Measurements from ENCODE around the gene DNAH14. TPM values are rescaled to one million over a fixed set of nuclear protein-coding genes. Genes with fewer than 3 reads are reported as not detected.

Gene DNAH14
- polyA plus RNA-seq, 1 donor: 18.2 TPM

DNA sequence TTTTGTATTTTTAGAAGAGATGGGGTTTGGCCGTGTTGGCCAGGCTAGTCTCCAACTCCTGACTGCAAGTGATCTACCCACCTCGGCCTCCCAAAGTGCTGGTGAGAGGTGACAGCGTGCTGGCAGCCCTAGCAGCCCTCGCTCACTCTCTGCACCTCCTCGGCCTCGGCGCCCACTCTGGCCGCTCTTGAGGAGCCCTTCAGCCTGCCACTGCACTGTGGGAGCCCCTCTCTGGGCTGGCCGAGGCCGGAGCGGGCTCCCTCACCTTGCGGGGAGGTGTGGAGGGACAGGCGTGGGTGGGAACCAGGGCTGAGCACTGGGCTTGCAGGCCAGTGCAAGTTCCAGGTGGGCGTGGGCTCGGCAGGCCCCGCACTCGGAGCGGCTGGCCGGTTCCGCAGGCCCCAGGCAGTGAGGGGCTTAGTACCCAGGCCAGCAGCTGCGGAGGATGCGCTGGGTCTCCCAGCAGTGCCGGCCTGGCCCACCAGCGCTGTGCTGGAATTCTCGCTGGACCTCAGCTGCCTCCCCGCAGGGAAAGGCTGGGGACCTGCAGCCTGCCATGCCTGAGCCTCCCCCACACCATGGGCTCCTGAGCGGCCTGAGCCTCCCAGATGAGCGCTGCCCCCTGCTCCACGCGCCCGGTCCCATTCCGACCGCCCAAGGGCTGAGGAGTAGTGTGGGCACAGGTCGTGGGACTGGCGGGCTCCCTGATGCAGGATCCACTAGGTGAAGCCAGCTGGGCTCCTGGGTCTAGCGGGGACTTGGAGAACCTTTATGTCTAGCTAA, 501.8 kb downstream of the DNAH14 start:
- H3K9me3 ChIP-seq (ENCODE audit: control insufficient read depth, low read depth, low read length): peaks cover 7% of the 10 kb centered on the region
- peaks cover 4% of the 10 kb centered on the region for H3K4me1 ChIP-seq (ENCODE audit: control insufficient read depth, insufficient read depth, low read length)
- no peak overlapping the region for H3K27ac ChIP-seq (ENCODE audit: low read length)
- no peak for DNase-seq
- no peaks in the 10 kb centered on the region for H3K27me3 ChIP-seq (ENCODE audit: control insufficient read depth, insufficient read depth, low read length)
- H3K36me3 ChIP-seq (ENCODE audit: control insufficient read depth, insufficient read depth, low read length): no peaks in the 10 kb centered on the region
- H3K4me3 ChIP-seq (ENCODE audit: low read length): no peak overlapping the region
- WGBS (ENCODE audit: insufficient coverage, low lambda C conversion rate): no CpG with 5 or more reads among the region's 36 CpGs

DNA sequence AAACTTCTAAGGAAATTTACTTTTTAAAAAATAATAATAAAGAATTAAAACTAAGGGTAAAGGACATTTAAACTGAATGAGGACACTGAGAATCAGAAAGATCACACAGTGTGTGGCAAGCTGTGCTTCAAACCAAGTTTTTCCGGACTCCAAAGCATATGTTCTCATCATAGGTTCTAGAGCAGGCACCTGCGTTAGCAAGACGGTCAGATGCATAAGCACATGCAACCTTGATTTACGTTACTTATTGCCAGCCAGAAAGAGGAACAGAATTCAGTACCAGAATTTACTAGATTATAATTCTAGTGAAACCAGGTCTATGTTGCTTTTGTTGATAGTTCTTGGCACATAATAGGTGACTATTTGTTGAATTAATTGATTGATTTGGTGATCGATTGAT, 504.6 kb downstream of the DNAH14 start:
- no peaks in the 10 kb centered on the region for H3K36me3 ChIP-seq (ENCODE audit: control insufficient read depth, insufficient read depth, low read length)
- H3K27ac ChIP-seq (ENCODE audit: low read length): no peak overlapping the region
- DNase-seq: no peak
- no peaks in the 10 kb centered on the region for H3K4me1 ChIP-seq (ENCODE audit: control insufficient read depth, insufficient read depth, low read length)
- peaks cover 7% of the 10 kb centered on the region for H3K9me3 ChIP-seq (ENCODE audit: control insufficient read depth, low read depth, low read length)
- no peak overlapping the region for H3K4me3 ChIP-seq (ENCODE audit: low read length)
- no peaks in the 10 kb centered on the region for H3K27me3 ChIP-seq (ENCODE audit: control insufficient read depth, insufficient read depth, low read length)
- no CpG with 5 or more reads among the region's 5 CpGs for WGBS (ENCODE audit: insufficient coverage, low lambda C conversion rate)

DNA sequence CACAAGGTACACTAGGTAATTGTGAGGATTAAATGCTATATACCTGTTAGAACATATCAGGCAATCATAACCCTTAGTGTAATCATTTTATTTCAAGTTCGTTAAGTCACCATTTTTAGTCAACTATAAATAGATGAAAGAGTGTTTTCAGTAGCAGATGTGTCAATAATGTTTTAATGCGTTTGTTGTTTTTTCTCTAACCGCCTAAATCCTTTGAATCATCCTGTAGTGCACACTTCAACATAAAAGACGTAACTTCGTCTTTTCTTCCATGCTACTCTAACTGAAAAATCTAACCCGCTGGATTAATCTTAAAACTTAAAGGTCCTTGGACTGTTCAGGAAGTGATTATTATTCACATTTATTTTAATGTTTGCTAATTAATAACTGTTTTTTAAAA, 505.6 kb downstream of the DNAH14 start:
- H3K27ac ChIP-seq (ENCODE audit: low read length): no peak overlapping the region
- no peak overlapping the region for H3K4me3 ChIP-seq (ENCODE audit: low read length)
- no peaks in the 10 kb centered on the region for H3K36me3 ChIP-seq (ENCODE audit: control insufficient read depth, insufficient read depth, low read length)
- WGBS (ENCODE audit: insufficient coverage, low lambda C conversion rate): 90% methylated on average over 5 of the region's 6 CpGs
- peaks cover 7% of the 10 kb centered on the region for H3K9me3 ChIP-seq (ENCODE audit: control insufficient read depth, low read depth, low read length)
- no peak for DNase-seq
- no peaks in the 10 kb centered on the region for H3K27me3 ChIP-seq (ENCODE audit: control insufficient read depth, insufficient read depth, low read length)
- peaks cover 8% of the 10 kb centered on the region for H3K4me1 ChIP-seq (ENCODE audit: control insufficient read depth, insufficient read depth, low read length)

DNA sequence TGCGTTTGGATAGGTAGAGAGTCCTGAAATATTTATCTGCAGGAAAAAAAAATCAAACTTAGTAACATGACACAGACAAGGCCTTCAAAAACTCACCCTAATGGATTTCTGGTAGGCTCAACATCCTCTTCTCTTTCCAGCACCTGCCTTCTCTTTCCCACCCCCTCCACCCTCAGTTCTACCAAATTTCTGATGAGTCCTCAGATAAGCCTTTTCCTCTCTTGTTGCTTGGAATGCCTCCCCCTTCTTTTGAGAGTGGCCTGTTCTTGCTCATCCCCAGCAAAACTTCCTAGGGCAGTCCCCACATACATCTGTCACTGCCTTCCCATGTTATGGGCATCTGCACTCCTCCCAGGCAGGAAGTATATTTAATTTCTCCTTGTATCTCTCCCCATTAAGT, 506.0 kb downstream of the DNAH14 start:
- Histone ChIP-seq H3K4me1 (ENCODE audit: control insufficient read depth, insufficient read depth, low read length) (peaks cover 10% of the 10 kb centered on the region), H3K36me3 (ENCODE audit: control insufficient read depth, insufficient read depth, low read length) (no peaks in the 10 kb centered on the region), H3K4me3 (ENCODE audit: low read length) (no peak overlapping the region), H3K27me3 (ENCODE audit: control insufficient read depth, insufficient read depth, low read length) (no peaks in the 10 kb centered on the region), H3K9me3 (ENCODE audit: control insufficient read depth, low read depth, low read length) (peaks cover 7% of the 10 kb centered on the region), H3K27ac (ENCODE audit: low read length) (no peak overlapping the region)
- WGBS (ENCODE audit: insufficient coverage, low lambda C conversion rate): 88% methylated on average over 1 of the region's 1 CpG
- no peak for DNase-seq

DNA sequence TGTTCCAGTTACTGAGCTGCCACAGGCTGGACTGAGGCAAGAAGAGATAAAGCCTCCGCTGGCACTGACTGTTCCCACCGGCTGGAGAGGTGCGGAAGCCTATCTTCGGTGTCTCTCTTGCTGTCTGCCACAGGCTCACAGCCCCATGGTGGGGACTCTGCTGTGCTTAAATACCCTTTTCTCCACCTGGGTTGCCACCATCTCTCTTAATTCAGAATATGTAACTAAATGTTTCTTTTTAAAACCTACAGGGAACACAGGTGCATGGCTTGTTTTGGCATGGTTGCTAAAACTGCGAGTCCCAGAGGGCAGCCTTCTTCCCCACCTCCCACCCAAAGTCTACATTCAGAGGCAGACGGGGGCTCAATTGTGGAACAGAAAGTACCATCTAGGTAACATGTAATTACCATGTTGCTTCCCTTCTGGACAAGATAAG, 506.5 kb downstream of the DNAH14 start:
- DNase-seq: no peak
- no CpG with 5 or more reads among the region's 6 CpGs for WGBS (ENCODE audit: insufficient coverage, low lambda C conversion rate)
- H3K9me3 ChIP-seq (ENCODE audit: control insufficient read depth, low read depth, low read length): peaks cover 6% of the 10 kb centered on the region
- H3K27me3 ChIP-seq (ENCODE audit: control insufficient read depth, insufficient read depth, low read length): no peaks in the 10 kb centered on the region
- no peak overlapping the region for H3K27ac ChIP-seq (ENCODE audit: low read length)
- H3K4me1 ChIP-seq (ENCODE audit: control insufficient read depth, insufficient read depth, low read length): peaks cover 14% of the 10 kb centered on the region
- no peak overlapping the region for H3K4me3 ChIP-seq (ENCODE audit: low read length)
- no peaks in the 10 kb centered on the region for H3K36me3 ChIP-seq (ENCODE audit: control insufficient read depth, insufficient read depth, low read length)

DNA sequence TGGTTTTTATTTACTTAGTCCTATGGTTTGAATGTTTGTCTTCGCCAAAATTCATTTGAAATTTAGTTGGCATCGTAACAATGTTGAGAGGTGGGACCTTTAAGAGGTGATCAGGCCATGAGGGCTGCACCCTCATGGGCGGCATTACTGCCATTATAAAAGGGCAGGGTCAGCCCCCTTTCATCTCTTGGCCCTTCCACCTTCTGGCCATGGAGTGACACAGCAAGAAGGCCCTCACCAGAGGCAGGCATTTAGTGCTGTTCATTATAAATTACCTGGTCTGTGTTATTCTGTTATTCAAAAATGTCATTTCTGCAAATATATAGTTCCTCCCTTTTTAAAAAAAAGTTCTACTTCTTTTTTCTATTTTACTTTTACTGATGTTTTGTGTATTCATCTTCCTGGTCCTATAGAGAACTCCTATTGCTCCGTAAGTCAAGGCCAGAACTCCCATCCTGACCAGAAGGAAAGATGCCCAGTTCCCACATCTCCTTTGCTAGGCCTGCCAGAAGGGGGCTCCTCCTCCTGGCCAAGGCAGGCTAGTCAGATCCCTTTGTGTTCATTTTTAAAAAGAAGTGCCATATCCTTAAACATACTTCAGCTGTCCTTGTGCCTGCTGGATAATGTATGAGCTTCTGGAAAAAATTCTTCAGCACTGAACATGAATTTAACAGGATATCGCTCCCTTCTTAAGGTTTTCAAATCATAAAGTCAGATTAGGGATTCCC, 508.4 kb downstream of the DNAH14 start:
- Histone ChIP-seq H3K27me3 (ENCODE audit: control insufficient read depth, insufficient read depth, low read length) (no peaks in the 10 kb centered on the region), H3K36me3 (ENCODE audit: control insufficient read depth, insufficient read depth, low read length) (no peaks in the 10 kb centered on the region), H3K4me3 (ENCODE audit: low read length) (no peak overlapping the region), H3K27ac (ENCODE audit: low read length) (no peak overlapping the region), H3K4me1 (ENCODE audit: control insufficient read depth, insufficient read depth, low read length) (peaks cover 27% of the 10 kb centered on the region), H3K9me3 (ENCODE audit: control insufficient read depth, low read depth, low read length) (no peaks in the 10 kb centered on the region)
- DNase-seq: no peak
- WGBS (ENCODE audit: insufficient coverage, low lambda C conversion rate): no CpG with 5 or more reads among the region's 5 CpGs

DNA sequence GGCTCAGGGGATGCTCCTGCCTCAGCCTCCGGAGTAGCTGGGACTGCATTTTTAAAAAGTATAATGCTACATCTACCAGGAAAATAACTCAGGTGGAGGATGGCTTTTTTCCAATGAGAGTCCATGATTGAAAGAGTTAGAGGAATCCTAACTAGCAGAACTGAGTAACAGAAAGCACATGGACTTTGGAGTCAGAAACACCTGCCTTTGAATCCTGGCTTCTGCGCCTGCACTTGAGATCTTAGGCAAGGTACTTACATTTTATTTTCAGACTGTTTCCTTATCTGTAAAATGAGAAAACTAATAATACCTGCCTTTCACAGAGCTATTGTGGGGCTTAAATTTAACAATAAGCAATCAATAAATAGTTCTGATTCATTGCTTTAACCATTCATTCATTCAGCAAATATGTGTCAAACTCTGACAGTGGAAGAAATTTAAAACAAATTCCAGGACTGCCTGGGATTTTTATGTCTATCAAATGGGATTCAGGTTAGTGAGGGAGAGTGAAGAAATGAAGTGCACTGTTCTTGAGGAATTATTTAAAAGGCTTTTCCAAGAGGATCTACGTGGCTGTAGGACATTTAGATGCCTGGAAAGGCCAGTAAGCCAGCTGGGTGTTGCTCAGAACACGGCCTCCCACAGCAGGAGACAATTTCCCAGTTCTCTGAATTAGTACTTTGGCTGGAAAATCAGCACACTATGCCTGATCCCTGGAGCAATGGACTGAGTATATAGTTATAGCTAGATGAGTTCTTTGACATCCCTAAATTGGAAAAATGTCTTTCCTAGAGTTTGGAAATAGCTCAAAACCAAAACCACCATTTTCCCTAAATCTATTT, 511.1 kb downstream of the DNAH14 start:
- no CpG with 5 or more reads among the region's 4 CpGs for WGBS (ENCODE audit: insufficient coverage, low lambda C conversion rate)
- H3K9me3 ChIP-seq (ENCODE audit: control insufficient read depth, low read depth, low read length): no peaks in the 10 kb centered on the region
- no peak overlapping the region for H3K4me3 ChIP-seq (ENCODE audit: low read length)
- peak overlapping the region; percentile 87 for H3K27ac ChIP-seq (ENCODE audit: low read length)
- no peaks in the 10 kb centered on the region for H3K27me3 ChIP-seq (ENCODE audit: control insufficient read depth, insufficient read depth, low read length)
- H3K4me1 ChIP-seq (ENCODE audit: control insufficient read depth, insufficient read depth, low read length): peaks cover 43% of the 10 kb centered on the region
- no peaks in the 10 kb centered on the region for H3K36me3 ChIP-seq (ENCODE audit: control insufficient read depth, insufficient read depth, low read length)
- DNase-seq: peak; percentile 71 to 89

DNA sequence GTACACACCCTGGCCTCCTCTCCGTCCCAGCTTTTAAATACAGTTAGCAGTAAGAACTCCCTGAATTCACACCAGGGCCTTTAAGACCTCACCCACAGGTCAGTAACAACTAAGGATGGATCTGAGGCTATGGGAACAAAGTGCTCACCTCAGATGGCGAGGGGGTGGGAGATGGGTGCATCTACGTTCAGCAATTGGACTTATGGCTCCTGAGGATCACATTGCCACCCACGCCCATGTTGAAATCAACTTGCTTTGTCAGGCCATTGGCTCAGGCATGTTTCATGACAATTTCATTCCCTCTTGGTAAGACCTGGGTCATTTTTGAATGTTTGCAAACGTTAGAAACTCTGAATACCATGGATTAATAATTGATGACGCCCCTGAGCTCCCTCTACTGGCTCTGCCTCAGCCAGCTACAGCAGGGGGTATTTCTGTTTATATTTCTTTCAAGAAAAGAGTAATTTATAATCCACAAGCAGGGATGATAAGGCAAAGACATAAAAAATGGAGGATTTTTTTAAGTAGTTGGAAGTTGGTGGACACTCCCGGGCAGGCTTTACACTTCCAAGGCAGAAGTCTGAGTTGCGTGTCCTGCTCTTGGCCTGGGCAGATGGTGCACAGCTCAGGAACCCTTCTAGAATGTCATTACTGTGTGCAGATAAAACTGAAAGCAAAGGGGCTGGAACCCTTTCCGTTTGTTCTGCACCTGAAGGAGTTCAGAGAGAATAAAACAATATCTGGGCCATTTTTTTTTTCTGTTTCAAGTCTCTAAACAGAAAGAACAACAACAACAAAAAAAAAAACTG, 512.0 kb downstream of the DNAH14 start:
- no peak overlapping the region for H3K4me3 ChIP-seq (ENCODE audit: low read length)

DNA sequence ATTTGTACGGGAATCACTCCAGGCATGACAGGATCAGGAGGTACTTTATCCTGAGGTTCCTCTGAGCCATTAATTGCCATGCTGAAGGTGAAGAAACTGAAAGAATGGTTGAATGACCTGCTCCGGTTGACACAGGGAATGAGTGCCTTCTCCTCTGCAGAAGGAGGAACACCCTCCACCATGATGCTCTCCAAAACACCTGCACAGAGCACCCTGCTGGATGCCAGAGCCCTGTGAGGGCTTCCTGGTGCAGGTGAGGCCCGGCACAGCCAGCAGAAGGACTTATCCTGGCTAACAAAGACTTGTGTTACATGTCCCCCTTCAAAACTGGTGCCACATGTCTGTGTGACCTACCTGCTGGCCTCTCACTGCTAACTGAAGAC, 512.6 kb downstream of the DNAH14 start:
- Histone ChIP-seq H3K9me3 (ENCODE audit: control insufficient read depth, low read depth, low read length) (no peaks in the 10 kb centered on the region), H3K27ac (ENCODE audit: low read length) (peak overlapping the region; percentile 87), H3K4me1 (ENCODE audit: control insufficient read depth, insufficient read depth, low read length) (peaks cover 57% of the 10 kb centered on the region), H3K4me3 (ENCODE audit: low read length) (no peak overlapping the region), H3K27me3 (ENCODE audit: control insufficient read depth, insufficient read depth, low read length) (no peaks in the 10 kb centered on the region), H3K36me3 (ENCODE audit: control insufficient read depth, insufficient read depth, low read length) (no peaks in the 10 kb centered on the region)
- DNase-seq: peak in 1 of 2 donors; percentile 56
- WGBS (ENCODE audit: insufficient coverage, low lambda C conversion rate): no CpG with 5 or more reads among the region's 3 CpGs

More for the DNA sequence above, 512.0 kb downstream of the DNAH14 start:
- H3K27me3 ChIP-seq (ENCODE audit: control insufficient read depth, insufficient read depth, low read length): no peaks in the 10 kb centered on the region
- peak; percentile 73 to 92 for DNase-seq
- H3K9me3 ChIP-seq (ENCODE audit: control insufficient read depth, low read depth, low read length): no peaks in the 10 kb centered on the region
- H3K27ac ChIP-seq (ENCODE audit: low read length): peak overlapping the region; percentile 87
- peaks cover 52% of the 10 kb centered on the region for H3K4me1 ChIP-seq (ENCODE audit: control insufficient read depth, insufficient read depth, low read length)
- no peaks in the 10 kb centered on the region for H3K36me3 ChIP-seq (ENCODE audit: control insufficient read depth, insufficient read depth, low read length)
- WGBS (ENCODE audit: insufficient coverage, low lambda C conversion rate): 20% methylated on average over 1 of the region's 9 CpGs
